Activated CD8-positive, alpha-beta memory T cell treated with anti-CD3 and anti-CD28 coated beads, Interleukin-2, amount 50 U/mL, for 24 hours (primary cell): ENCODE measurements around the gene RHNO1.

Experiments used
- DNase-seq: peaks from one replicate; pipeline ENCODE4 v3.0.0-alpha.2; 2020; ENCODE audit errors: extremely low read depth

Gene RHNO1

GRCh38 chr12:2877047-2877952 lies at the start of gene RHNO1, which contains the start of gene FOXM1:
Gene RHNO1 (plus strand): TSS chr12:2877223. CDS start chr12:2885367, 8,144 bp downstream.
Gene FOXM1 (minus strand): TSS chr12:2877174. CDS start chr12:2874478, 2,696 bp downstream.
- DNase-seq, result peak; percentile 69

GRCh38 chr12:2829275-2829674 lies 47.7 kb upstream of the RHNO1 start:
- DNase-seq, result no peak

- no peak for DNase-seq
Measured at GRCh38 chr12:2832550-2833127, 44.4 kb upstream of the RHNO1 start.

GRCh38 chr12:2833327-2833726 lies 43.7 kb upstream of the RHNO1 start:
- no peak for DNase-seq

- no peak for DNase-seq
Measured at GRCh38 chr12:2833810-2834209, 43.2 kb upstream of the RHNO1 start.

GRCh38 chr12:2834581-2835491 lies 42.2 kb upstream of the RHNO1 start, which contains the start of gene NRIP2:
Gene NRIP2 (minus strand): TSS chr12:2835035. CDS start chr12:2834983, 52 bp downstream.
- DNase-seq, result no peak

GRCh38 chr12:2835691-2836403 lies 41.2 kb upstream of the RHNO1 start:
- no peak for DNase-seq

- DNase-seq, result no peak
Measured at GRCh38 chr12:2836574-2836973, 40.4 kb upstream of the RHNO1 start.

- no peak for DNase-seq
Measured at GRCh38 chr12:2841056-2841650, 35.9 kb upstream of the RHNO1 start.

- DNase-seq, result no peak
Measured at GRCh38 chr12:2842948-2843347, 34.1 kb upstream of the RHNO1 start.

- no peak for DNase-seq
Measured at GRCh38 chr12:2844786-2845185, 32.2 kb upstream of the RHNO1 start.

GRCh38 chr12:2845280-2845679 lies 31.7 kb upstream of the RHNO1 start:
- no peak for DNase-seq

- no peak for DNase-seq
Measured at GRCh38 chr12:2851931-2852330, 25.1 kb upstream of the RHNO1 start.

- no peak for DNase-seq
Measured at GRCh38 chr12:2853626-2854025, 23.4 kb upstream of the RHNO1 start.

- DNase-seq, result no peak
Measured at GRCh38 chr12:2854669-2855453, 22.2 kb upstream of the RHNO1 start.

GRCh38 chr12:2855546-2855945 lies 21.5 kb upstream of the RHNO1 start:
- DNase-seq, result no peak

GRCh38 chr12:2856051-2856450 lies 21.0 kb upstream of the RHNO1 start:
- DNase-seq, result no peak

- no peak for DNase-seq
Measured at GRCh38 chr12:2857021-2857431, 20.0 kb upstream of the RHNO1 start, which contains the start of gene TEX52. Gene TEX52 (minus strand): TSS chr12:2857039. CDS start chr12:2857026, 13 bp downstream.

GRCh38 chr12:2857576-2857975 lies 19.4 kb upstream of the RHNO1 start:
- no peak for DNase-seq

- no peak for DNase-seq
Measured at GRCh38 chr12:2858334-2858733, 18.7 kb upstream of the RHNO1 start.
